Measurements from ENCODE around the gene ZFAND5. TPM values are rescaled to one million over a fixed set of nuclear protein-coding genes. Genes with fewer than 3 reads are reported as not detected.

Gene ZFAND5
- total RNA-seq, 2 experiments from 2014 or later: 368 TPM

- no peaks in the 10 kb centered on the region for H3K4me1 Mint-ChIP-seq (ENCODE audit: low read depth)
- ATAC-seq (ENCODE audit: poor library complexity) (no peak), DNase-seq (no peak)
- Histone ChIP-seq H3K9me3 (ENCODE audit: control insufficient read depth in 1 of 2, insufficient read depth in 1 of 2, low read length in 2 of 2) (no peaks in the 10 kb centered on the region), H3K4me1 (ENCODE audit: insufficient read depth, low read length) (no peaks in the 10 kb centered on the region), H3K4me3 (ENCODE audit: low read length) (no peak overlapping the region), H3K36me3 (ENCODE audit: insufficient read depth, low read length) (no peaks in the 10 kb centered on the region), H3K27me3 (ENCODE audit: control insufficient read depth in 1 of 2, insufficient read depth in 2 of 2, low read length in 2 of 2) (no peaks in the 10 kb centered on the region), H3K27ac (ENCODE audit: low read depth in 1 of 2, low read length in 2 of 2) (no peak overlapping the region)
- no peaks in the 10 kb centered on the region for H3K36me3 Mint-ChIP-seq (ENCODE audit: low read depth)
- H3K27me3 Mint-ChIP-seq: peaks cover 4% of the 10 kb centered on the region
- H3K4me3 Mint-ChIP-seq: no peak overlapping the region
- no peak overlapping the region for H3K27ac Mint-ChIP-seq
- intact Hi-C loops (cut with DNase I, micrococcal nuclease): no loop called here
- no peak for TF ChIP-seq CTCF (IDR thresholded peaks at IDR 0.05)
- ChIA-PET CTCF (no interaction called here), POLR2A (no interaction called here)
- no peaks in the 10 kb centered on the region for H3K9me3 Mint-ChIP-seq
Measured at GRCh38 chr9:72327631-72328030, 37.4 kb downstream of the ZFAND5 start.

- peaks cover 4% of the 10 kb centered on the region for H3K27me3 Mint-ChIP-seq
- no peaks in the 10 kb centered on the region for H3K36me3 Mint-ChIP-seq (ENCODE audit: low read depth)
- Histone ChIP-seq H3K36me3 (ENCODE audit: insufficient read depth, low read length) (no peaks in the 10 kb centered on the region), H3K4me1 (ENCODE audit: insufficient read depth, low read length) (no peaks in the 10 kb centered on the region), H3K27ac (ENCODE audit: low read depth in 1 of 2, low read length in 2 of 2) (no peak overlapping the region), H3K9me3 (ENCODE audit: control insufficient read depth in 1 of 2, insufficient read depth in 1 of 2, low read length in 2 of 2) (no peaks in the 10 kb centered on the region), H3K27me3 (ENCODE audit: control insufficient read depth in 1 of 2, insufficient read depth in 2 of 2, low read length in 2 of 2) (no peaks in the 10 kb centered on the region), H3K4me3 (ENCODE audit: low read length) (no peak overlapping the region)
- intact Hi-C loops (cut with DNase I, micrococcal nuclease): no loop called here
- H3K4me3 Mint-ChIP-seq: no peak overlapping the region
- ChIA-PET CTCF (interaction anchor here (0.6 kb wide), 1 partner anchor 95 kb away, joined by 5 read pairs; no protein-coding TSS in a partner anchor), POLR2A (no interaction called here)
- no peak overlapping the region for H3K27ac Mint-ChIP-seq
- ATAC-seq (ENCODE audit: poor library complexity) (no peak), DNase-seq (no peak)
- H3K4me1 Mint-ChIP-seq (ENCODE audit: low read depth): no peaks in the 10 kb centered on the region
- no peak for TF ChIP-seq CTCF (IDR thresholded peaks at IDR 0.05)
- H3K9me3 Mint-ChIP-seq: no peaks in the 10 kb centered on the region
Measured at GRCh38 chr9:72326641-72327040, 38.4 kb downstream of the ZFAND5 start.

- H3K4me3 ChIP-seq (ENCODE audit: low read length): no peak overlapping the region
- no peak for TF ChIP-seq CTCF (IDR thresholded peaks at IDR 0.05)
- Mint-ChIP-seq H3K27ac (no peak overlapping the region), H3K27me3 (peaks cover 4% of the 10 kb centered on the region), H3K36me3 (ENCODE audit: low read depth) (no peaks in the 10 kb centered on the region), H3K4me1 (ENCODE audit: low read depth) (no peaks in the 10 kb centered on the region), H3K9me3 (no peaks in the 10 kb centered on the region), H3K4me3 (no peak overlapping the region)
- no peaks in the 10 kb centered on the region for H3K9me3 ChIP-seq (ENCODE audit: control insufficient read depth in 1 of 2, insufficient read depth in 1 of 2, low read length in 2 of 2)
- ATAC-seq (ENCODE audit: poor library complexity) (no peak), DNase-seq (no peak)
- POLR2A ChIA-PET: interaction anchor here (0.7 kb wide), 1 partner anchor 60 kb away, joined by 3 read pairs; no protein-coding TSS in a partner anchor
- H3K36me3 ChIP-seq (ENCODE audit: insufficient read depth, low read length): no peaks in the 10 kb centered on the region
- no peak overlapping the region for H3K27ac ChIP-seq (ENCODE audit: low read depth in 1 of 2, low read length in 2 of 2)
- H3K4me1 ChIP-seq (ENCODE audit: insufficient read depth, low read length): no peaks in the 10 kb centered on the region
- H3K27me3 ChIP-seq (ENCODE audit: control insufficient read depth in 1 of 2, insufficient read depth in 2 of 2, low read length in 2 of 2): no peaks in the 10 kb centered on the region
- CTCF ChIA-PET: no interaction called here
- intact Hi-C loops (cut with DNase I, micrococcal nuclease): no loop called here
Measured at GRCh38 chr9:72324974-72325373, 40.0 kb downstream of the ZFAND5 start.

Measured in CD4-positive, alpha-beta T cell (primary cell).